Smooth muscle cell (in vitro differentiated cells): ENCODE data around the gene SPNS2. TPM values are rescaled to one million over a fixed set of nuclear protein-coding genes. Genes with fewer than 3 reads are reported as not detected.

Experiments
- polyA plus RNA-seq: library from polyadenylated mRNA; unstranded; fragments of >200 nt; fragmentation: Nextera tagmentation; extraction: Ambion mirVana; gene quantifications from 2 replicates; pipeline ENCODE4 v1.2.1, GENCODE V29; 2016
- total RNA-seq: library from RNA; depleted of rRNA; stranded (reverse); fragments of >200 nt; gene quantifications from 2 replicates; pipeline ENCODE4 v1.2.3, GENCODE V29; 2014

The SPNS2 gene
- total and polyA plus RNA-seq, 2 experiments from 2014 or later, result 5.1 to 16.5 TPM

Other genes with a start within 250 kb of the SPNS2 start
- 20.4 and 26.3 TPM in 2 replicates for gene ANKFY1, start 234.9 kb upstream of the SPNS2 start, total RNA-seq
- gene ANKFY1, start 234.9 kb upstream of the SPNS2 start, polyA plus RNA-seq, result 11.5 and 14.9 TPM in 2 replicates
- 62.3 and 63.7 TPM in 2 replicates for gene UBE2G1, start 132.2 kb upstream of the SPNS2 start, total RNA-seq
- gene UBE2G1, start 132.2 kb upstream of the SPNS2 start, polyA plus RNA-seq, result 39.9 and 52.5 TPM in 2 replicates
- gene SPNS3, start 64.9 kb upstream of the SPNS2 start, total RNA-seq, result 0.09 TPM in 1 of 2 replicates, not detected in the other
- 1.1 TPM in 1 of 2 replicates, not detected in the other for gene SPNS3, start 64.9 kb upstream of the SPNS2 start, polyA plus RNA-seq
- 14.3 and 18.1 TPM in 2 replicates for gene MYBBP1A, start 56.5 kb downstream of the SPNS2 start, total RNA-seq
- gene MYBBP1A, start 56.5 kb downstream of the SPNS2 start, polyA plus RNA-seq, result 28.1 and 33.5 TPM in 2 replicates
- 0.27 and 0.76 TPM in 2 replicates for gene GGT6, start 61.7 kb downstream of the SPNS2 start, total RNA-seq
- gene GGT6, start 61.7 kb downstream of the SPNS2 start, polyA plus RNA-seq, result not detected in 2 replicates
- 5.0 and 5.1 TPM in 2 replicates for gene SMTNL2, start 85.6 kb downstream of the SPNS2 start, total RNA-seq
- 8.3 and 14.8 TPM in 2 replicates for gene SMTNL2, start 85.6 kb downstream of the SPNS2 start, polyA plus RNA-seq
- gene ALOX15, start 142.8 kb downstream of the SPNS2 start, total RNA-seq, result not detected in 2 replicates
- 0.32 TPM in 1 of 2 replicates, not detected in the other for gene ALOX15, start 142.8 kb downstream of the SPNS2 start, polyA plus RNA-seq
- 11.6 and 32.0 TPM in 2 replicates for gene PELP1, start 205.3 kb downstream of the SPNS2 start, total RNA-seq
- gene PELP1, start 205.3 kb downstream of the SPNS2 start, polyA plus RNA-seq, result 31.1 and 33.6 TPM in 2 replicates
- gene ARRB2, start 211.8 kb downstream of the SPNS2 start, total RNA-seq, result 1.1 and 4.0 TPM in 2 replicates
- 6.6 and 7.6 TPM in 2 replicates for gene ARRB2, start 211.8 kb downstream of the SPNS2 start, polyA plus RNA-seq
- 10.9 and 25.0 TPM in 2 replicates for gene MED11, start 232.5 kb downstream of the SPNS2 start, total RNA-seq
- 20.4 and 34.1 TPM in 2 replicates for gene MED11, start 232.5 kb downstream of the SPNS2 start, polyA plus RNA-seq
- not detected in 2 replicates for gene ZMYND15, start 241.0 kb downstream of the SPNS2 start, total RNA-seq
- 0.54 TPM in 1 of 2 replicates, not detected in the other for gene ZMYND15, start 241.0 kb downstream of the SPNS2 start, polyA plus RNA-seq
- 2.4 and 3.2 TPM in 2 replicates for gene CXCL16, start 241.0 kb downstream of the SPNS2 start, total RNA-seq
- gene CXCL16, start 241.0 kb downstream of the SPNS2 start, polyA plus RNA-seq, result 2.3 and 9.2 TPM in 2 replicates